ENCODE measurements around the gene DAP. TPM values are rescaled to one million over a fixed set of nuclear protein-coding genes. Genes with fewer than 3 reads are reported as not detected.

The DAP gene
- total RNA-seq (23.4 TPM), polyA plus RNA-seq (ENCODE audit: insufficient read depth in 1 of 8, insufficient read length in 8 of 8, low replicate concordance in 1 of 8) (10 to 100 TPM; 48.6 to 72.6 (median 55.2) TPM)
- long read RNA-seq, donor 1, transcript DAP-201 (4 exons, 2,339 nt): major isoform, 10 of 10 reads
- long read RNA-seq, donor 1, partial matches to known transcripts: 0 of 10 reads
- long read RNA-seq, donor 1, other reads (novel, unspliced or antisense): 0 of 10 reads
- long read RNA-seq, donor 2, partial matches to known transcripts: 0 of 4 reads
- long read RNA-seq, donor 2, other reads (novel, unspliced or antisense): 0 of 4 reads
- long read RNA-seq, donor 3, transcript DAP-201 (4 exons, 2,339 nt): major isoform, 19 of 19 reads
- long read RNA-seq, donor 3, partial matches to known transcripts: 0 of 19 reads
- long read RNA-seq, donor 3, other reads (novel, unspliced or antisense): 0 of 19 reads
- long read RNA-seq, donor 4, transcript DAP-201 (4 exons, 2,339 nt): major isoform, 29 of 31 reads
- long read RNA-seq, donor 4, partial matches to known transcripts: 0 of 31 reads
- long read RNA-seq, donor 4, other reads (novel, unspliced or antisense): 0 of 31 reads
- long read RNA-seq, donor 5, transcript DAP-201 (4 exons, 2,339 nt): major isoform, 51 of 51 reads
- long read RNA-seq, donor 5, partial matches to known transcripts: 0 of 51 reads
- long read RNA-seq, donor 5, other reads (novel, unspliced or antisense): 0 of 51 reads
- long read RNA-seq, donor 6, transcript DAP-201 (4 exons, 2,339 nt): major isoform, 27 of 28 reads
- long read RNA-seq, donor 6, partial matches to known transcripts: 0 of 28 reads
- long read RNA-seq, donor 6, other reads (novel, unspliced or antisense): 0 of 28 reads
- long read RNA-seq, donor 7, transcript DAP-204 (2 exons, 277 nt): minor isoform, 5 of 43 reads
- long read RNA-seq, donor 7, transcript DAP-201 (4 exons, 2,339 nt): major isoform, 37 of 43 reads
- long read RNA-seq, donor 7, partial matches to known transcripts: 0 of 43 reads
- long read RNA-seq, donor 7, other reads (novel, unspliced or antisense): 0 of 43 reads
- long read RNA-seq, donor 8, transcript DAP-201 (4 exons, 2,339 nt): major isoform, 18 of 20 reads
- long read RNA-seq, donor 8, partial matches to known transcripts: 0 of 20 reads
- long read RNA-seq, donor 8, other reads (novel, unspliced or antisense): 0 of 20 reads
- long read RNA-seq, donor 9, transcript DAP-201 (4 exons, 2,339 nt): major isoform, 20 of 22 reads
- long read RNA-seq, donor 9, partial matches to known transcripts: 0 of 22 reads
- long read RNA-seq, donor 9, other reads (novel, unspliced or antisense): 0 of 22 reads
- long read RNA-seq, donor 10, transcript DAP-201 (4 exons, 2,339 nt): major isoform, 28 of 30 reads
- long read RNA-seq, donor 10, partial matches to known transcripts: 0 of 30 reads
- long read RNA-seq, donor 10, other reads (novel, unspliced or antisense): 0 of 30 reads
- long read RNA-seq, donor 11, transcript DAP-201 (4 exons, 2,339 nt): major isoform, 35 of 35 reads
- long read RNA-seq, donor 11, partial matches to known transcripts: 0 of 35 reads
- long read RNA-seq, donor 11, other reads (novel, unspliced or antisense): 0 of 35 reads

- peak within 1 kb of the TSS; percentile 96 for H3K27ac ChIP-seq (ENCODE audit: low read length)
- 0% methylated on average over 52 of the region's 79 CpGs for WGBS (ENCODE audit: insufficient coverage)
- H3K27me3 ChIP-seq (ENCODE audit: control insufficient read depth, insufficient read depth, low read length): no peaks in the 10 kb centered on the region
- peaks cover 19% of the 10 kb centered on the region for H3K4me1 ChIP-seq (ENCODE audit: control insufficient read depth, insufficient read depth, low read length)
- DNase-seq: peak; percentile 95
- no peaks in the 10 kb centered on the region for H3K9me3 ChIP-seq (replicated peaks; ENCODE audit: control insufficient read depth, low read depth, low read length)
- H3K4me3 ChIP-seq (ENCODE audit: low read length): peak within 1 kb of the TSS; percentile 68
- peaks cover 2% of the 10 kb centered on the region for H3K36me3 ChIP-seq (ENCODE audit: control insufficient read depth, insufficient read depth, low read length)
These were observed at the start of gene DAP for GRCh38 chr5:10761185-10761932. DAP (minus strand) TSS chr5:10761234; CDS start chr5:10761068, 166 bp downstream.

GRCh38 chr5:10808347-10809226 is 47.6 kb upstream of the DAP start:
- Histone ChIP-seq H3K4me3 (ENCODE audit: low read length) (no peak overlapping the region), H3K27ac (ENCODE audit: low read length) (no peak overlapping the region), H3K9me3 (replicated peaks; ENCODE audit: control insufficient read depth, low read depth, low read length) (no peaks in the 10 kb centered on the region), H3K4me1 (ENCODE audit: control insufficient read depth, insufficient read depth, low read length) (no peaks in the 10 kb centered on the region), H3K27me3 (ENCODE audit: control insufficient read depth, insufficient read depth, low read length) (no peaks in the 10 kb centered on the region), H3K36me3 (ENCODE audit: control insufficient read depth, insufficient read depth, low read length) (no peaks in the 10 kb centered on the region)
- no CpG with 5 or more reads among the region's 3 CpGs for WGBS (ENCODE audit: insufficient coverage)
- peak; percentile 29 for DNase-seq

GRCh38 chr5:10801931-10802666 is 41.1 kb upstream of the DAP start:
- WGBS (ENCODE audit: insufficient coverage): 58% methylated on average over 7 of the region's 9 CpGs
- H3K9me3 ChIP-seq (replicated peaks; ENCODE audit: control insufficient read depth, low read depth, low read length): no peaks in the 10 kb centered on the region
- no peaks in the 10 kb centered on the region for H3K27me3 ChIP-seq (ENCODE audit: control insufficient read depth, insufficient read depth, low read length)
- no peak overlapping the region for H3K27ac ChIP-seq (ENCODE audit: low read length)
- no peak for DNase-seq
- H3K4me1 ChIP-seq (ENCODE audit: control insufficient read depth, insufficient read depth, low read length): no peaks in the 10 kb centered on the region
- no peaks in the 10 kb centered on the region for H3K36me3 ChIP-seq (ENCODE audit: control insufficient read depth, insufficient read depth, low read length)
- H3K4me3 ChIP-seq (ENCODE audit: low read length): no peak overlapping the region

GRCh38 chr5:10800852-10801251 is 39.8 kb upstream of the DAP start:
- 100% methylated on average over 1 of the region's 3 CpGs for WGBS (ENCODE audit: insufficient coverage)
- H3K36me3 ChIP-seq (ENCODE audit: control insufficient read depth, insufficient read depth, low read length): no peaks in the 10 kb centered on the region
- H3K9me3 ChIP-seq (replicated peaks; ENCODE audit: control insufficient read depth, low read depth, low read length): no peaks in the 10 kb centered on the region
- H3K27me3 ChIP-seq (ENCODE audit: control insufficient read depth, insufficient read depth, low read length): no peaks in the 10 kb centered on the region
- DNase-seq: no peak
- no peak overlapping the region for H3K27ac ChIP-seq (ENCODE audit: low read length)
- H3K4me3 ChIP-seq (ENCODE audit: low read length): no peak overlapping the region
- H3K4me1 ChIP-seq (ENCODE audit: control insufficient read depth, insufficient read depth, low read length): no peaks in the 10 kb centered on the region

- H3K4me1 ChIP-seq (ENCODE audit: control insufficient read depth, insufficient read depth, low read length): no peaks in the 10 kb centered on the region
- no peaks in the 10 kb centered on the region for H3K9me3 ChIP-seq (replicated peaks; ENCODE audit: control insufficient read depth, low read depth, low read length)
- H3K27me3 ChIP-seq (ENCODE audit: control insufficient read depth, insufficient read depth, low read length): peaks cover 2% of the 10 kb centered on the region
- H3K36me3 ChIP-seq (ENCODE audit: control insufficient read depth, insufficient read depth, low read length): no peaks in the 10 kb centered on the region
- no peak overlapping the region for H3K27ac ChIP-seq (ENCODE audit: low read length)
- WGBS (ENCODE audit: insufficient coverage): no CpG with 5 or more reads among the region's 3 CpGs
- H3K4me3 ChIP-seq (ENCODE audit: low read length): no peak overlapping the region
- DNase-seq: no peak
These were observed 36.2 kb upstream of the DAP start for GRCh38 chr5:10797261-10797660.

GRCh38 chr5:10793785-10794184 is 32.8 kb upstream of the DAP start:
- Histone ChIP-seq H3K36me3 (ENCODE audit: control insufficient read depth, insufficient read depth, low read length) (no peaks in the 10 kb centered on the region), H3K27ac (ENCODE audit: low read length) (no peak overlapping the region), H3K4me3 (ENCODE audit: low read length) (no peak overlapping the region), H3K27me3 (ENCODE audit: control insufficient read depth, insufficient read depth, low read length) (peaks cover 2% of the 10 kb centered on the region), H3K9me3 (replicated peaks; ENCODE audit: control insufficient read depth, low read depth, low read length) (no peaks in the 10 kb centered on the region), H3K4me1 (ENCODE audit: control insufficient read depth, insufficient read depth, low read length) (no peaks in the 10 kb centered on the region)
- DNase-seq: peak; percentile 20
- no CpG with 5 or more reads among the region's 6 CpGs for WGBS (ENCODE audit: insufficient coverage)

- DNase-seq: no peak
- Histone ChIP-seq H3K4me3 (ENCODE audit: low read length) (no peak overlapping the region), H3K4me1 (ENCODE audit: control insufficient read depth, insufficient read depth, low read length) (no peaks in the 10 kb centered on the region), H3K27ac (ENCODE audit: low read length) (no peak overlapping the region), H3K9me3 (replicated peaks; ENCODE audit: control insufficient read depth, low read depth, low read length) (no peaks in the 10 kb centered on the region), H3K36me3 (ENCODE audit: control insufficient read depth, insufficient read depth, low read length) (no peaks in the 10 kb centered on the region), H3K27me3 (ENCODE audit: control insufficient read depth, insufficient read depth, low read length) (peaks cover 2% of the 10 kb centered on the region)
- 63% methylated on average over 1 of the region's 1 CpG for WGBS (ENCODE audit: insufficient coverage)
These were observed 31.3 kb upstream of the DAP start for GRCh38 chr5:10792336-10792735.

- Histone ChIP-seq H3K36me3 (ENCODE audit: control insufficient read depth, insufficient read depth, low read length) (no peaks in the 10 kb centered on the region), H3K4me3 (ENCODE audit: low read length) (no peak overlapping the region), H3K4me1 (ENCODE audit: control insufficient read depth, insufficient read depth, low read length) (no peaks in the 10 kb centered on the region), H3K27me3 (ENCODE audit: control insufficient read depth, insufficient read depth, low read length) (peaks cover 2% of the 10 kb centered on the region), H3K27ac (ENCODE audit: low read length) (no peak overlapping the region), H3K9me3 (replicated peaks; ENCODE audit: control insufficient read depth, low read depth, low read length) (no peaks in the 10 kb centered on the region)
- no peak for DNase-seq
- WGBS (ENCODE audit: insufficient coverage): no CpG with 5 or more reads among the region's 3 CpGs
These were observed 28.7 kb upstream of the DAP start for GRCh38 chr5:10789726-10790125.

Measured in muscle of leg (tissue), 16 donors.